OCI-LY7 (cell line): ENCODE measurements around the gene HMG20A.

Experiments used
- CTCF ChIP-seq: fragments of 200-600 bp; sonication (generic); conservative IDR thresholded peaks from 2 replicates; pipeline ENCODE4 v1.5.1; 2014; ENCODE audit warnings: mild to moderate bottlenecking, antibody characterized with exemption, low read length, moderate library complexity, mixed read lengths
- EZH2phosphoT487 ChIP-seq: fragments of 200-600 bp; sonication (generic); IDR thresholded peaks from 2 replicates; pipeline ENCODE4 v1.6.1; 2018; ENCODE audit warnings: low read depth, borderline replicate concordance, mild to moderate bottlenecking, mixed run types, antibody characterized with exemption, low read length, moderate library complexity, mixed read lengths

- TF ChIP-seq CTCF: no peak
- TF ChIP-seq EZH2phosphoT487: no peak
Measured at GRCh38 chr15:77527164-77527778, 106.6 kb downstream of the HMG20A start.
